Parathyroid adenoma (tissue), 2 donors: ENCODE data around the gene TRPT1.

ENCODE experiments used
- H2AFZ ChIP-seq: fragments of 300-600 bp; sonication (generic); one replicate; pipeline ENCODE4 v1.7.0; 2017; ENCODE audit warnings: antibody characterized with exemption, mild to moderate bottlenecking
- H3K27ac ChIP-seq: fragments of 300-600 bp; sonication (generic); one replicate; pipeline ENCODE4 v1.7.0; 2017
- H3K27me3 ChIP-seq: fragments of 300-600 bp; sonication (generic); one replicate; pipeline ENCODE4 v1.7.0; 2017; ENCODE audit warnings: low read length; ENCODE audit not compliant: control insufficient read depth, insufficient read depth
- H3K36me3 ChIP-seq: fragments of 300-600 bp; sonication (generic); one replicate; pipeline ENCODE4 v1.7.0; 2017; ENCODE audit warnings: low read length; ENCODE audit not compliant: control insufficient read depth, insufficient read depth
- H3K4me1 ChIP-seq: fragments of 300-600 bp; sonication (generic); one replicate; pipeline ENCODE4 v1.7.0; 2017; ENCODE audit warnings: control low read depth
- H3K4me2 ChIP-seq: fragments of 300-600 bp; sonication (generic); one replicate; pipeline ENCODE4 v1.7.0; 2017; ENCODE audit warnings: low read length
- H3K4me3 ChIP-seq: fragments of 300-600 bp; sonication (generic); one replicate; pipeline ENCODE4 v1.7.0; 2017; ENCODE audit warnings: low read depth, low read length
- H3K79me2 ChIP-seq: fragments of 300-600 bp; sonication (generic); one replicate; pipeline ENCODE4 v1.7.0; 2017; ENCODE audit warnings: control low read depth
- H3K9ac ChIP-seq: fragments of 300-600 bp; sonication (generic); one replicate; pipeline ENCODE4 v1.7.0; 2017; ENCODE audit warnings: mild to moderate bottlenecking
- H3K9me3 ChIP-seq: fragments of 300-600 bp; sonication (generic); one replicate; pipeline ENCODE4 v1.7.0; 2017; ENCODE audit warnings: low read length; ENCODE audit not compliant: control insufficient read depth
- TF ChIP-seq, protein P1 (sequence below): fragments of 300-600 bp; sonication (generic); IDR thresholded peaks from one replicate; pipeline ENCODE4 v1.7.0; 2017; ENCODE audit warnings: antibody characterized with exemption, mild to moderate bottlenecking
- donor health status: primary hyperparathyroidism.

Gene TRPT1

DNA sequence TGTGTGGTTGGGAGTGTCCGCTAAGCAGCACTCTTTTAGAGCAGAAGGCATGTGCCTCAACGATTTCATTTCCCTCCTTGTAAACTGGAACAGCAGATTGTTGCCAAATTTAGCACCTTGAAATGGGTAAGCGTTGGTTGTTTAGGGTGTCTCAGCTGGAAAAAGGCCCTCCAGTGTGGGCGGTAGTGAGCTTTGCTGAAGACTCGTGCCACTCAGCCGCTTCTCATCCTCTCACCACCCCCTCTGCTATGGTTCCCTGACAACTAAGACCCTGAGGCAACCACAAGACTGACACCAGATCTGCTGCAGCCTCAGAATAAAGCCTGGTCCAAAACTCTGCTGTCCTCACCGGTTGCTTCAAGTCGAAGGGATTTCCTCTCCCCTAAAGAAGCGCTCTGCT is 29.4 kb downstream of the TRPT1 start:
- no peaks in the 10 kb centered on the region for H3K27me3 ChIP-seq
- H2AFZ ChIP-seq = no peak overlapping the region
- no peaks in the 10 kb centered on the region for H3K79me2 ChIP-seq
- H3K4me3 ChIP-seq = no peak overlapping the region
- no peak overlapping the region for H3K4me2 ChIP-seq
- H3K27ac ChIP-seq = no peak overlapping the region
- H3K36me3 ChIP-seq = no peaks in the 10 kb centered on the region
- H3K4me1 ChIP-seq = no peaks in the 10 kb centered on the region
- no peak overlapping the region for H3K9ac ChIP-seq
- TF ChIP-seq, protein P1, sequence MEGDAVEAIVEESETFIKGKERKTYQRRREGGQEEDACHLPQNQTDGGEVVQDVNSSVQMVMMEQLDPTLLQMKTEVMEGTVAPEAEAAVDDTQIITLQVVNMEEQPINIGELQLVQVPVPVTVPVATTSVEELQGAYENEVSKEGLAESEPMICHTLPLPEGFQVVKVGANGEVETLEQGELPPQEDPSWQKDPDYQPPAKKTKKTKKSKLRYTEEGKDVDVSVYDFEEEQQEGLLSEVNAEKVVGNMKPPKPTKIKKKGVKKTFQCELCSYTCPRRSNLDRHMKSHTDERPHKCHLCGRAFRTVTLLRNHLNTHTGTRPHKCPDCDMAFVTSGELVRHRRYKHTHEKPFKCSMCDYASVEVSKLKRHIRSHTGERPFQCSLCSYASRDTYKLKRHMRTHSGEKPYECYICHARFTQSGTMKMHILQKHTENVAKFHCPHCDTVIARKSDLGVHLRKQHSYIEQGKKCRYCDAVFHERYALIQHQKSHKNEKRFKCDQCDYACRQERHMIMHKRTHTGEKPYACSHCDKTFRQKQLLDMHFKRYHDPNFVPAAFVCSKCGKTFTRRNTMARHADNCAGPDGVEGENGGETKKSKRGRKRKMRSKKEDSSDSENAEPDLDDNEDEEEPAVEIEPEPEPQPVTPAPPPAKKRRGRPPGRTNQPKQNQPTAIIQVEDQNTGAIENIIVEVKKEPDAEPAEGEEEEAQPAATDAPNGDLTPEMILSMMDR = no peak
- no peaks in the 10 kb centered on the region for H3K9me3 ChIP-seq

DNA sequence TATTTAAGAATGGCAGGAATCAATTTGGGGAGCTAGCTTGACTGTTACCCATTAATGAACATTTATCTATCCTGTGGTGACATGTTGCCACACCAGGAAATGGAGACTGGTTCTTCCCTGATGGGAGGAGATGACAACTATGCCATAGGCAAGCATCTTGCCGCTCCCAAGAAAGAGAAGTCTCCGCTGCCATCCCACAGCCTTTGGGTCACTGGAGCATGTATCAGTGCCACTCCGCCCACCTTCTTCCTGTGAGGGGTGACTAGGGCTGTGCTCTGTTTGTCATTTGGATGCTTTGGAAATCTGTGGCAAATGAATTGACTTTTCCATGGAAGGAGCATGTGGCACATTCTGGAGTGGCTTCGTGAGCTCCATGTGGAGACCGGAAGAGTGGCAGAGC is 33.6 kb downstream of the TRPT1 start:
- H3K79me2 ChIP-seq = peaks cover 3% of the 10 kb centered on the region
- H3K36me3 ChIP-seq = no peaks in the 10 kb centered on the region
- H3K4me3 ChIP-seq = no peak overlapping the region
- no peak overlapping the region for H3K27ac ChIP-seq
- no peaks in the 10 kb centered on the region for H3K9me3 ChIP-seq
- no peak overlapping the region for H3K9ac ChIP-seq
- no peaks in the 10 kb centered on the region for H3K4me1 ChIP-seq
- no peaks in the 10 kb centered on the region for H3K27me3 ChIP-seq
- H3K4me2 ChIP-seq = no peak overlapping the region
- H2AFZ ChIP-seq = no peak overlapping the region
- TF ChIP-seq, protein P1 = no peak

DNA sequence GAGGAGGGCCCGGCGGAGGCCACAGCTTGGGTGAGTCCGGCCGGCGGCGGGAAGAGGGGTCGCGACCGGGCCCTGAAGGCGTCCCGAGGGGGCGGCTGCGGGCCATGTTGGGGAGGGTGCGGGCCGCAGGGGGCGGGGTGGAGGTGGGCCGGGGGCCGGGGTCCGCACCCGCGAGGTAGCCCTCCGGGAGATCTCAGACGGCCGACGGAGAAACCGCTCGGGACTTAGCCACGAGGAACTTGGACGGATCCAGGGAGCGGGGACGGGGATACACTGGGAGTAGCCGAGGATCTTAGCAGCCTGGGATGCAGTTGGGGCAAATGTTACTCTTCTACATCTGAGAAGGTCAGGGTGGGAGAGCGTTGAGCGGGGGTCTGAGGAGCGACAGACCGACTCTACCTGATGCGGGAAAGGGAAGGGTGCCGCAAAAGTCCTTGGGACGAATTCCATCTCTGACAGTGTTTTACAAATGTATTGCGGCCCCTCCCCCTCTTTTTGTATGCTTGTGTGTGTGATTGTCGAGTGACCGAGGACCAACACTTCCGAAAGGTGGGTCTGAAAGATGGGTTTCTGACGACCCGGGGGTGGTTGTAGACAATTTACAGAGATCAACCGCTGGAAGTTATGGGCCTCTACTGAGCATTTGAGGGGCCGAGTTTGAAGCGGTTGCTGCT is 39.4 kb downstream of the TRPT1 start:
- Histone ChIP-seq H3K9ac (no peak overlapping the region), H3K27me3 (no peaks in the 10 kb centered on the region), H3K9me3 (no peaks in the 10 kb centered on the region), H3K36me3 (no peaks in the 10 kb centered on the region), H3K4me1 (peaks cover 1% of the 10 kb centered on the region), H3K27ac (no peak overlapping the region), H3K4me3 (no peak overlapping the region), H3K4me2 (no peak overlapping the region), H2AFZ (no peak overlapping the region), H3K79me2 (peaks cover 6% of the 10 kb centered on the region)
- TF ChIP-seq, protein P1 = no peak

DNA sequence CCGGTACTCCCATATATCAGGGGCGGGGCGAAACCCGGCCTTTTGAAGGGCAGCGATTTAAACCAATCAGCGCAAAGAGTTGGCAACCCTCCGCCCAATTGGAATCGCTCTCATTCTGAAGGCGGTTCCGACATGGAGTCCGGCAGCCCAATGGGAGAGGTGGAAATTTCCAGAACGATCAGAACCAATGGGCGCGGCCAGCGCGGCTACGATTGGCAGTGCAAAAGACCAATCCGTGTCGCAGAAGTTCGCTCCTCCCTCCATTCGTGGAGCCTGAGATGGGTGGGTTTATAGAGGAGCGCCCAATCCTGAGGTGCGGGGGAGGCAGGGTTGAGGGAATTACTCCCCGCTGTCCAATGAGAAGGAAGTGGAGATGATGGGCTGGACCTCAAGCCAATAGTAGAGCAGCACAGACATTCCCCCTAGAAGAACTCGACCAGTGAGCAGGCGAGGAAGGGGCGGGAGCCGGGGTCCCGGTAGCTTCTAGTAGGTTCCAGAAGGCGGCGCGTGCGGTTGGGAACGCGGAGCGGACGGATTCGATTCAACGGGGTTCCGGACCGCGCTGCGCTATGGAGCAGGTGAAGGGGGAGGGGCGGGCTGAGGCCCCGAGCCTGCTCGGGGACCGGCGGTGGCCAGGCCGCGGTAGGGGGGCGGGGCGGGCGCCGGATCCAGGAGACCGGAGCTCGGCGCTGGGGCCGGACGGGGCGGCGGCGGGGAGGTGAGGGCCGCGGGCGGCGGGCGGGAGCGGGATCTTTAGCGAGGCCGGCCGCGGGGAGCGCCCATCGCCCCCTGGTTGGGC is 40.1 kb downstream of the TRPT1 start, which contains the start of gene STIP1:
TSS of gene STIP1 (plus strand) at position 479 of the 799 bp plus-strand sequence. CDS start at position 570, 91 bp downstream.
- H3K4me2 ChIP-seq = peak within 1 kb of the TSS; percentile 83
- H3K36me3 ChIP-seq = no peaks in the 10 kb centered on the region
- H3K79me2 ChIP-seq = peaks cover 6% of the 10 kb centered on the region
- TF ChIP-seq, protein P1 = peak; percentile 35
- H3K4me3 ChIP-seq = peak within 1 kb of the TSS; percentile 85
- H3K27me3 ChIP-seq = no peaks in the 10 kb centered on the region
- peaks cover 4% of the 10 kb centered on the region for H3K4me1 ChIP-seq
- H3K9me3 ChIP-seq = no peaks in the 10 kb centered on the region
- H3K27ac ChIP-seq = peak within 1 kb of the TSS; percentile 75
- H2AFZ ChIP-seq = peak within 1 kb of the TSS; percentile 81
- no peak within 1 kb of the TSS for H3K9ac ChIP-seq
